Cardiac fibroblast (primary cell): ENCODE data around the gene CELSR3.

Experiments
- DNase-seq, 2 donors: peaks; one replicate each; pipeline versions ENCODE4 v3.0.0 to v3.0.0-alpha.2; 2010; ENCODE audit warnings: low read depth in 2 of 2
- H3K4me3 ChIP-seq, 2 donors: replicated peaks in 1 of 2; 1 replicate in 1 of 2; 2 replicates in 1 of 2; pipeline ENCODE4 v1.5.1; 2011; ENCODE audit warnings: low read depth in 2 of 2, low read length in 2 of 2, mild to moderate bottlenecking in 2 of 2, moderate library complexity in 1 of 2
- CTCF ChIP-seq: IDR thresholded peaks from one replicate; pipeline ENCODE4 v1.5.1; 2011; ENCODE audit warnings: low read depth, mild to moderate bottlenecking, low read length, inconsistent platforms

CELSR3 gene

GRCh38 chr3:48631516-48632448 is 30.9 kb downstream of the CELSR3 start:
- TF ChIP-seq CTCF = no peak
- no peak for DNase-seq
- no peak overlapping the region for H3K4me3 ChIP-seq

GRCh38 chr3:48630833-48631232 is 31.9 kb downstream of the CELSR3 start:
- DNase-seq = no peak
- H3K4me3 ChIP-seq = no peak overlapping the region
- TF ChIP-seq CTCF = no peak

- no peak for TF ChIP-seq CTCF
- no peak overlapping the region for H3K4me3 ChIP-seq
- DNase-seq = no peak
These were observed 32.3 kb downstream of the CELSR3 start for GRCh38 chr3:48630407-48630806.

DNA sequence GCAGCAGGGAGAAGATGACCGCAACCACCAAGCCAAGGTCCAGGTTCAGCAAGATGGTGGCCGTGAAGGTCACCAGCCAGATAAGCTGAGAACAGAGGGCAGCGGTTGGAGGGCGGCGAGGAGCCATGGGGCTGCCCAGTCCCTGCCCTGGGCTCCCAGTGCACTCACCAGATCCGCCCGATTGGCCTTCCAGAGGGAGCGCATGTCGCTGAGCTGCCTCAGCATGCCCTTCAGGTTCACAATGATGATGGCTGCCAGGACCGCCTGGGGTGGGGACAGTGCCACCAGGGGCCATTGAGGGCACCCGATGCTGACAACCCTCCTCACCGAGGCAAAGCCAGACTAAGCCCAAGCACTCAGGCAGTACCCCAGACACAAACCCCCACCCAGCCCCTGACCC is 32.8 kb downstream of the CELSR3 start:
- H3K4me3 ChIP-seq = no peak overlapping the region
- no peak for TF ChIP-seq CTCF
- DNase-seq = no peak

DNA sequence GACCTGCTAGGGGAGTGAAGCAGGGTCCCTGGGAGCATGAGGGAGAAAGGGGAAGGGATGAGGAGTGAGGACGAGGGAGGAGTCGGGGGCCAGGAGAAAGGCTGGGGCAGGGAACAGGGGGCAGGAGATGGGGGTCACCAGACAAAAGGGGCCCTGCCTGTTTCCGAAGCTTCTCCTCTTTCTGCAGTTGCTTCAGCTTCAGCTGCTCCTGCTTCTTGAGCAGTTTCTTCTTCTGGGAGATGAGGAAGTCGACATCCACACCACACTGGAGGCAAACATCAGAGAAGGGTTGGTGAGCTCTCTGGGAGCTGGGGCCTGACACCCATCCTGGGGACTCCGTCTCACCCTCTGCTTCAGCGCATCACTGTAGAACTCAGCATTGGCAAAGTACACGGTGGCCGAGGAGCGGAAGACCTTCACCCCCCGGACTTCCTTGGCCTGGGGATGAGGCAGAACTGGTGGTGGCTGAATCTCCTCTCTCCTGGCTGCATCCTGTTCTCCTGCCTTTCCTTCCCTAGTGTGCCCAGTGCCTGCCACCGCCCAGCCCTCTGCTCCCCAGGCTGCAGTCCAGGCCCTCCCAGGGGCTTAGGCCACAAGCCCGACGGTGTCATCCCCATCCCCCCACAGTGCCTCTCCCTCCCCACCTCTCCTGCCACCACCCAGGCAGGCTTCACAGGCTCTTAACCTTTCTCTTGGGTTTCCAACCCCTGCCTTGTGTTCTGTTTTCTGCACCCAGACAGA is 34.2 kb downstream of the CELSR3 start:
- TF ChIP-seq CTCF = no peak
- H3K4me3 ChIP-seq = no peak overlapping the region
- no peak for DNase-seq

- DNase-seq = no peak
- no peak for TF ChIP-seq CTCF
These were observed 37.1 kb downstream of the CELSR3 start for GRCh38 chr3:48625600-48625999.

More at GRCh38 chr3:48625600-48625999, 37.1 kb downstream of the CELSR3 start:
- no peak overlapping the region for H3K4me3 ChIP-seq
